GM11168 (cell line): ENCODE results near the gene MAGI2.
"Not testable (repeated sequence)": the region's sequence is repeated elsewhere in the genome, so short reads cannot be mapped to it uniquely, and the experiment has no call there.

ENCODE experiments used
- in situ Hi-C: fragments of 300-500 bp; cut with MboI; formaldehyde crosslinking; loops from one replicate; pipeline ENCODE4 v1.12.0; 2022; ENCODE audit warnings: low sequenced_read_pairs; ENCODE audit not compliant: unreplicated experiment

MAGI2 gene

DNA sequence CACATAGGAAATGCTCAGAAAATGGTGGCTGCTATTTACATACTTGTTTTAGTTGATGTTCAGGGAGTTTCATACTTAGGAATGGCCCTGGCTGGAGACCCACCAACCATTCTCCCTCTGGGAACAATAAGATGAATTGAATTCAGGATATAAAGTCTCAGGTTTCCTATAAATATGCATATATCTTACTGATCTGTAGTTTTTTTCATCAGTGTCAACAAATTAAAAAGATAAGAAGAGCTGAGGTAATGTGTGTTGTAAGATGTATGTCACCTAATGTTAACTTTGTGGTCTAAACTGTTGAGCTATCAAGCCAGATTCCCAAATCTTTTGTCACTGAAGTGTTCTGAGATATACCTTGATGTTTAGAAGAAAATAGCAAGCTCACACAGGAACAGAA is 457.5 kb downstream of the MAGI2 start:
- in situ Hi-C loops, result no loop called here

DNA sequence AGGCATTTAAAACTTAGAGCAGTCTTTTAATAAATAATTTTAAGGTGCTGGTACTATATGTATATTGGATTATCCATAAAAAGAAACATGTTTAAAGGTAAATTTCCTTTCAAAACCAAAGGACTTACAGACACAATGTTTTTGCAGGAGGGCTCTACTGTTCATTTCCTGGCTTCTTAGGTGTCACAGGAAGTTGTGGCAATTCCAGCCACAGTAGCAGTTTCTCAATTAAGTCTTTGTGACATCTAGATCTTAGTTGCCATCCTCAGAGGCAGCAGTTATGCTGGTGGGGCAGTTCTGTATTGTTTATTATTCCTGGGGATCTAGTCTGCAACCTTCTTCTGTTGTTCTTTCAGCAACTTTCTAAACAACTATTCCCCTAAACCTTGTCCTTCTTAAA is 460.1 kb downstream of the MAGI2 start:
- in situ Hi-C loops, result no loop called here

DNA sequence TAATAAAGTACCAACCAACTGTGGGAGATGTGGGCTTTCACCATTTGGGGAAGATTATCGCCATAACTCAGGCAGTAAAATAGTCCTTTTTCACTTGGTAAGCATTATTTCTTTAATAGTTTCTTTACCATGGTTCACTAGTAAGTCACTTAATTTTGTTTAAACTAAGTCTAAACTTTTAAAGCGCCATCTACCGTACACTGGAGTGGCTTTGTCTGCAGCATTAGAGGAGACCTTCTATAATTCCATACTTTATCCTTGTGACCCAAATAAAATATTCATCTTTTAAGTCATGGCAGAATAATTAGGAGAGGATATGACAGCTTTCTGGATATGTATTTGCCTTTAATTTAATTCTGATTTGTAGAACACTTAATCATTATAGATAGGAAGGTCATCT is 468.0 kb downstream of the MAGI2 start:
- in situ Hi-C loops, result no loop called here

DNA sequence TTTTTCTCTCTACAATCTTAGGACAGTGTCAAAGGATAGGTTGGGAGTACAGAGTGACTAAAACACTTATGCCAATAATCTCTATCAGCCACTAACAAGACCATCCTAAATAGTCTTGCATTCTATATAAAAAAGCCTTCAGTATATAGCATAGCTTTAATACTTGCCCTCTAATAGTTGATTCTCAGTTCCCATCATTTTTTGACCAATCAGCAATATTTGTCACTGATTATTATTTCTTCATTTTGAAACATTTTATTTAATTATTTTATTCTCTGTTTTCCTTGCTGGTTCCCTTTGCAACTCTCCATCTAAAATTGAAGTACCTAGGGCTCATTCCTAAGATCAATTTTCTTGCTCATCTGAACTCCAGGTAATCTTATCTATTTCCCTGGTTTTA is 470.0 kb downstream of the MAGI2 start:
- in situ Hi-C loops, result no loop called here

DNA sequence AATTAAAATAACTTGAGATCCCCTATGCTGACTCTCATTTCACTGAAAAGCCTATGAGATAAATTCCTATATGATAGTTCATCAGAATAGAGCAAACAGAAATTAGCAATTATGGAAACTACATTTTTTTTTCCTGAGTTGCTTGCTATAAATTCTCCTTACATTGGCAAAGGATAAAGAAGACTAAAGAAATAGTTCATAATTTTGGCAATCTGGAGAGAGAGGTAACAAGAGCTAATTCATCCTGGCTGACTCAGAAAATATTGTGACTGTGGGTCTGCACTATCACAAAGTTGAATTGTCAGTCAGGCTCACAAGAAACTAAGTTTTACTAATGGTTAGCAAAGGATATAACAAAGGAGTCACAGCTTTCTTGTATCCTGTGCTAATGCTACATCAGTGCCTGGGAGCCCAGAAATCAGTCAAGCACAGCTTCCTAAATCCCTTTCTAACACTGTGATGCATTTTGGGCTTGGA is 483.0 kb downstream of the MAGI2 start:
- in situ Hi-C loops, result no loop called here

DNA sequence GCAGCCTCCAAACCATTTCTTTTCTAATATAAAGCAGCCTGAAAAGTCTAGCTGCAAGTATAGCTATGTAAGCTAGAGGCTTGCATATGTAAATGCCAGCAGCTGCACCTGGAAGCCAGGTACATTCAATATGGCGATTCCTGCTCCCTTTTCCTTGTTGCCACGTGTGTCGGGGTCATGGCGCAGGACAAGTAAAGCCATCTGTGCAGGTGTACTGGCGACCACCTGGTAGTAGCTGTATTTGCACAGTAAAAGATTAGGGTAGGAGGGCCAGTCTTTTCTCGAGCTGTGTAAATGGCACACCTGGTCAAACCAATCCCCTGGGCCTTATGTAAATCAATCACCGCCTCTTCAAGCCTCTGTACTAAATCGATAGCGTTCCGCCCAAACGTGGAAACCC is 484.5 kb downstream of the MAGI2 start:
- in situ Hi-C loops, result no loop called here

DNA sequence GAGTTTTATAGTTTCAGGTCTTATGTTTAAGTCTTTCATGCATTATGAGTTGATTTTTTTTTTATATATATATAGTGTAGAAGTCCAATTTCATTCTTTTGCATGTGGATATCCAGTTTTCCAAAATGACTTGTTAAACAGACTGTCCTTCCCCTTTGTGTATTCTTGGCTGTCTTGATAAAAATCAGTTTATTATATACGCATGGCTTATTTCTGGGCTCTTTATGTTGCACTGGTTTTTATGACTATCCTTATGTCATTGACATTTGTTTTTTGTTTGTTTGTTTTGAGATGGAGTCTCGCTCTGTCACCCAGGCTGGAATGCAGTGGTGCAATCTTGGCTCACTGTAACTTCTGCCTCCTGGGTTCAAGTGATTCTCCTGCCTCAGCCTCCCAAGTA is 485.9 kb downstream of the MAGI2 start:
- in situ Hi-C loops, result not testable (repeated sequence)

DNA sequence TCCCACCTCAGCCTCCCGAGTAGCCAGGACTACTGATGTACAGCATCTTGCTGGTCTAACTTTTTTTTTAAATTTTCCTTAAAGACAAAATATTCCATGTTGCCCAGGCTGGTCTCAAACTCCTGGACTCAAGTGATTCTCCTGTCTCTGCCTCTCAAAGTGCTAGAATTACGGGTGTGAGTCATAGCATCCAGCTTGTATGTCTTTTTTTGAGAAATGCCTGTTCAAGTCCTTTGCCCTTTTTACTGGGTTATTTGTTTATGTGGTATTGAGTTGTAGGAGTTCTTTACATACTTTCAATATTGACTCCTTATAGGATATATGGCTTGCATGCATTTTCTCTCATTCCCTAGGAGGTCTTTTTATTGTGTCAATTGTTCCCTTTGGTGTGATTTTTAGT is 486.4 kb downstream of the MAGI2 start:
- in situ Hi-C loops, result no loop called here

DNA sequence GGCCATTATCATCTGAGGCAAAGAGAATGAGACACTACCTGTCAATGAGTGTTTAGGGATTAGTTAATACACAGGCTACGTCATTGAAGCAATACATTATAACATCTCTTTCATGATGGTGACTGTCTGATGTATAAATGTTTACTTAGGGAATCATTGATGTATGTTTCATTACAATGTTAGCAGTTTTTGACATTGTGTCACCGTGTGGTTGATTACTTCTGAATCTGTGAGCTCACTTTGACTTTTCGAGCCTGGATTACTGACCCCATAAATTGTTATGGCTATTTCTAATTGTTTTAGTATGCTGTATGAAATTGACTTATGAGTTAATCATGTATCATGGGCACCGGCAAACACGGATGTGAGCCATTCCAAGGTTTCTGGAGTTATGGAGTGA is 494.0 kb downstream of the MAGI2 start:
- in situ Hi-C loops, result no loop called here

DNA sequence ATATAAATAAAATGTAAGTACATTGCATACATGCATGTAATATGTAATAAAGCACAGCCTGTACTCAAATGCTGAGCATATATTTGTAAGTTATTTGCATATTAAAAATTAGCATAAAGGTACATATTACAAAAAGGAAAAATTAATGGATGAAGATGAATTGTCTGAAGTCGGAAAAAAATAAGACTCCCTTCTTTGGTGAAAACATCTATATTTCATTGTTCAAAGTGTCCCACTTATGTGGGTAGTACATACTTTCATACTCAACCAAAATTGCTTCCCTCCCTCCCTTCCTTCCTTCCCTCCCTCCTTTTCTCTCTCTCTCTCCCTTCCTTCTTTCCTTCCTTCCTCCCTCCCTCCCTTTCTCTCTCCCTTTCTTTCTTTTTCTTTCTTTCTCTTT is 498.1 kb downstream of the MAGI2 start:
- in situ Hi-C loops, result no loop called here

DNA sequence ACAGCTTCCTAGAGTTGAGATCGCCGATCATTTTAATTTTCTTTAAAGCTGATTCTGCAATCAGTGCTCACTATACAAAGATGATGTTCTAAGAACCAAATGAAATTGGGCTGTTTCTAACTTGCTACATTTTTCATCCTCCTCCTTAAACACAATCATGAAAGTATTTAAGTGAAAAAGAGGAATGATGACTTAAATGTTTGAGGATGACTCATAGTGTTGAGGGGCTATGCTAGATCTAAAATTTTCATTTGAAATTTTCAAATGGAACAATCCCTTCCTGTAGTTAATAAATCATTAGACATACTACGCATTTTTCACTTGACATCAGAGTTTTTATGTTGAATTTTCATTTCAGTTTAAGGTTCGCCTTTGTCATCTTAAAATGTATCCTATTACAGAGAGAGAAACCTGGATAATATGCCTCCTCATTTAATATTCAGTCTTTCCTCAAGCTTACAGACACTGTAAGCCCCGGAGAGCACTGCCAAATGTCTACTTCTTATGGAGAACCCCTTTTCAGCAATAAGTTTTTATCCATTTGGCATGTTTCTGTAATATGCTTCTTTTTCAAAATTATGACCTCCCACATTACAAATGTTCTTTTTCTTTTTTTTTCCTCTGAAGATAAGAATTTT is 499.6 kb downstream of the MAGI2 start:
- in situ Hi-C loops, result no loop called here

DNA sequence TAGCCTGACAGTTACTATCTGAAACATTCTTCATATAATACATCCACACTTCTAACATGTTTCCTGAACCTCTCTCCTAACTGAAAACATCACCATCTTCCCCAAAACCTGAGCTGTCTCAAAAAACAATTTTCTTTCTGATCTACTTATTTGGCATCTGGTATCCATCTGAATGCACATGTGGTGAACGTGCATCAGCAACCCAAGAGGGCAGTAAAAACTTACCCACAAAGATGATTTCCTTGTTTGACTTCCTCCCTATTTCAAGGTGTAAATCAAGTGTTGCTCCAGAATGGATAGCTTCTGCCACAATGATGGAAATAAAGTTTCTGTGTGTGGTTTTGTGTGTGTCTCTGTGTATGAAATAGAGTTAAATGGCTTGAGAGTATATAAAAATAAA is 500.4 kb downstream of the MAGI2 start:
- in situ Hi-C loops, result no loop called here

DNA sequence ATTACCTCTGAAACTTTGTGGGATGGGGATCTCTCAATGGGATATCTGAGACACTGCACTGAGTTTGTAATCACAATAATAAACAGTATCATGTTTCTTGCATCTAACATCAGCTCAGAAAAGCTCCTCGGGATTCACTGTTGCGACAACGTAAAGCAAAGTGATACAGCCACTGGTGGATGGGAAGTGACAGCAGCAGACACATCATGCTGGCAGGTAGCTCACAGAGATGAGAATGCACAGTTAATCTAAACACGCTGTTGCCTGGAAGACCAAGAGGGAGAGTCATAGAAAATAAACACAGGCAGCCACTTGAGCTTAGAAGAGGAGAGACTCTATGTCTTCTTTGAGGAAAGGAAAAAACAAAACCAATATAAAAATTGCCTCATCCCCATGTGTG is 513.8 kb downstream of the MAGI2 start:
- in situ Hi-C loops, result no loop called here

DNA sequence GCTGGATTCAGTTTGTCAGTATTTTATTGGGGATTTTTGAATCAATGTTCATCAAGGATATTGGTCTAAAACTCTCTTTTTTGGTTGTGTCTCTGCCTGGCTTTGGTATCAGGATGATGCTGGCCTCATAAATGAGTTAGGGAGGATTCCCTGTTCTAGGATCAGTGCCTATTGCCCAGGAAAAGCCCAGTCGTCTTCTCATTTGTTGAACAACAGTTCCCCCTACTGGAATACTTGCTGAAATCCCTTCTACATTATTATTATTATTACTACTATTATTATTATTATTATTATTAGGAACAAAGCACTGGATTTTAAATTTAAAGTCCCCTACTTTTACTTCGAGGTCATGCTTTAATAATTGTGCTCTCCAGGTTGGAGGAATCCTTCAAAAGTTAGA is 528.9 kb downstream of the MAGI2 start:
- in situ Hi-C loops, result no loop called here

DNA sequence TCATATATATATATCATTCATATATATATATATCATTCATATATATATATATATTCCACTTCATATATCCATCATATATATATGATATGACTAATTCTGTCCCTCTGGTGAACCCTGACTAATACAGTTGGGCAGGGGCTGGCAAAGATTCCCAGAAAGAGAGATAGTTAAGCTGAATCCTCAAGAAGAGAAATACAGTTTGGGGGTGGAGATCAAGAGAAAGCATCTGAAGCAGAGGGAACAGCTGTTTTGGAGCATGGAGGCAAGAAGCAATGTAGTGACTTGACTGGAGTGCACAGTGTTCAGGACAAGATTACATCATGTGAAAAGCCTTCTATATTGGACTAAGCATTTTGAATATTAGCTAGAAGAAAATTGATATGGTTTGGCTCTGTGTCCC is 540.7 kb downstream of the MAGI2 start:
- in situ Hi-C loops, result no loop called here

DNA sequence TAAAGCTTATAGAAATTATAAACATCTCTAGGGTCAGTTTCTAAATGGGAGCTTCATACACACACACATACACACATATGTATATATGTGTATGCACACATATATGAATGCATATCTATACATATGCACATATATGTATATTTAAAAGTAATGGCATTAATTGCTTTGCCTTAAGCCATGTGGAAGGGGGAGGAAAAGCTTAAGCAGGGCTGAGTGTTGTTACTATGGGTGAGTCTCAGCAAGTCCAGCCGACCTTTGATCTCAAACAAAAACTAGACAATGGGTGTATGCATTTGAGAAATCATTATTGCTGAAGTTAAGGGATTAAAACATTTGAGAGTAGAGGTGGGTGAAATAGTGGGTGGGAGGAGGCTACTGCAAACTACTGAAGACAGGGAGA is 546.7 kb downstream of the MAGI2 start:
- in situ Hi-C loops, result no loop called here

DNA sequence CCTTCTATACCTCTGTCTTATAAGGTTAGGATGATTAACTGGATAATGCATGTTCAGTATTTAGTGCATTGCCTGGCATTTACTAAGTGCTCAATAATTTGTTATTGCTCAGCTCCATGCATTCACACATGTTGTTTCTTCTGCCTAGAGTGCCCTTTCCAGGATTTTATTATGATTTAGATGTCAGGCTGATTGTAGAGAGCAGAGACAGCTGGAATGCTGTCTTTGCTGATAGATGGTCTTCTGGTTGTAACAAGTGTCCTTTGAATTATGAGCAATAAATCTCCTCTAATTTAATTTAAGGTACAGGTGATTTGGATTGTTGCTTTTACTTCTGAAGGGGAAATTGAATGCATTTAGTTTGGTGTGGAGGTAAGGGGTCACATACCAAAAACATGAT is 548.0 kb downstream of the MAGI2 start:
- in situ Hi-C loops, result no loop called here

DNA sequence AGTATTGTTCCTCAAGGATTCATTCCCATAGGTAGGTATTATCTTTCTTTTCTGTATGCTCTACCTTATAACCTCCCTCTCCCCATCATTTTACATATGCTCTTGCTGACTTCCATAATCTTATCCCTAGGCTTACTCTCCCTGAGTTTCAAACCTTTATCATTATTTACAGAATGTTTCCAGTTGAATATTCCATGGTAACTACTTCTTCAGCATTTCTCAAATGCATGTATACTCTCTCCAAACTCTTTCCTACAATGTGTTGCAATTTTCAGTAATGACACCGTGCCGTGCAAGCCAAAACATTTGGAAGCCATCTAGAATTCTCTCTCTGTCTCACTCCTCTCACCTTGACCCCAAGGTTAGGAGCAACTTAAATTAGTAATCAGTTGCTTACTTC is 548.5 kb downstream of the MAGI2 start:
- in situ Hi-C loops, result no loop called here

DNA sequence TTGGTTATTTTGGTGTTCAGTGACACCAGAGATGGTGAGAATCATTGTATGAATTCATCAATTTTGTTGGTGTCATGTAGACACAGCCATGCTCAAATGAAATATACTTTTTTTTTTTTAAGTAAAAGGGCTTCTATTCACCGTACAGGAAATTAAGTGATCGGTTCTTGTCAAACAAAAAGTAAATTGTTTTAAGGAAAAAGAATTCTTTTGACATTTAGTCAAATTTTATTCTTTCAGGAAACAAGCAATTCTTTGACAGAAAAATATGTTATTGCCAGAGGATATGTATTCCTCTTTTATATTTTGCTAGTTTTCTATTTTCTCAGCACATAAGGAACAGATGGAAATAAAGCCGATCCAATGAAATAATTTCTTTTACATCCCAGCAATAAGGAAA is 551.9 kb downstream of the MAGI2 start:
- in situ Hi-C loops, result no loop called here

DNA sequence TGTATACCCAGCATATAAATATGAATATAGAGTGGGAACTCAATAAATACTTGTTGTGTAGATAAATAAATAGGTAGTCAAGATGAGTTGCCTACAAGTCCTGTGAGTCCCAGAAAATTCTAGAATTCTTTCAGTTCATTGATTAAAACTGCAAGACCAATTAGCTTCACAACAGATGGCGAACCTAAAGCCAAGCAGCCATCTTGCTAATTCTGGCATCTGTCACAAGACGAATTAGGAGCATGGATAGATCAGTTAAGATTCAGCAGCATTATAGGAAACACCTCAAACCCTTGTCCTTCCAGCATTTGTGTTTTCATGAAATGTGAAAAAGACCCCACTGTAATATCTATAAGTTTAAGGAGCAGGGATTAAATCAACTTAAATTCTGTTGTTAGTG is 552.7 kb downstream of the MAGI2 start:
- in situ Hi-C loops, result no loop called here

DNA sequence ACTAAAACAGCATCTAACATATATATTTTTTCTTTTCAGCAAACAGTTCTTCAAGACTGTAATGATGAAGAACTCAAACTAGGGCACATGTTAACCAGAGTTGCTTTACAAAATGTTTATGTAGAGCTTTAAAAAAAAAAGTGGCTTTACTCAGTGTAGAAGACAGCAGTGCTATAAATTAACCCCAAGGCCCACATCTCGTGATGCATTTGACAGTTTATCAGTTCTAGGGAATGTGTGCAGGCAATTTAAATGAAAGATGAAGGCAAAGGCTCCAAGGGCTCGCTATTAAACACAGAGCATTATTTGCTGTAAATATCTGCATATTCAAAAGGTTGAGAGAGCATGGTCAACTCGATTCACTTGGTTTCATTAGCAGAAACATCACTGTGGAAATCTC is 558.1 kb downstream of the MAGI2 start:
- in situ Hi-C loops, result no loop called here

DNA sequence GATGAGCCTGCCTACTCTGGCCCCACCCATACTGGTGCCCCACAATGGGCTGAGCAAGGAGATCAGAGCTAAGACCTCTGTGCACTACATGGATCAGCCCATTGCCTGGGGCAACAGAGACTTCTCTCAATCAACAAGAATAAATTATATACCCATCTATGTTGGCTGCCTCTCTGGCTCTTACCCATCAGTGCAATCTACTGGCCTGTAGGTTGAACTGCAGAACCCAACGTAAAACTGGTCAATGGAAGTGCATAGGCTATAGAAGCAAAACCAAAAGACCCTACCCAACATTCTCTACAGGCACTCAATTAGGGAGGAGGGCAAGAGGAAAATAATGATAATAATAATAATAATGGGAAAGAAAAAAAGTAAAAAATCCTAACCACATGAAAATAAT is 574.3 kb downstream of the MAGI2 start:
- in situ Hi-C loops, result no loop called here

DNA sequence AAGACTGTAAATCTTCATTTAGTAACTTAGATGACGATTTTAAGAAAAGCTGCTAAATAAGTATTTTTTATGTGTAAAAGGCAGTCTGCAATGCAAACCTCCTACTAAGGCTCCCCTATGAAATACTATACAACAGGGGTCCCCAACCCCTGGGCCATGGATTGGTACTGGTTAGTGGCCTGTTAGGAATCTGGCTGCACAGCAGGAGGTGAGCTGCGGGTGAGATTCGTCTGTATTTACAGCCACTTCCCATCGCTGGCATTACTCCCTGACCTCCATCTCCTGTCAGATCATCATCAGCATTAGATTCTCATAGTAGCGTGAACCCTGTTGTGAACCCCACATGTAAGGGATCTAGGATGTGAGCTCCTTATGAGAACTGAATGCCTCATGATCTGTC is 580.4 kb downstream of the MAGI2 start:
- in situ Hi-C loops, result no loop called here
